KOPT-K1 (cell line): ENCODE results near the gene HCFC1R1.

Experiments
- H3K27ac ChIP-seq: fragments of 200-600 bp; sonication (generic); 2 replicates; pipeline ENCODE4 v1.5.1; 2016; ENCODE audit warnings: antibody characterized with exemption, mild to moderate bottlenecking, low read depth, low read length; ENCODE audit not compliant: poor library complexity, severe bottlenecking
- H3K36me3 ChIP-seq: fragments of 200-600 bp; sonication (generic); 2 replicates; pipeline ENCODE4 v1.5.1; 2017; ENCODE audit warnings: antibody characterized with exemption, mild to moderate bottlenecking, low read length, moderate library complexity; ENCODE audit not compliant: insufficient read depth
- H3K9me3 ChIP-seq: fragments of 200-600 bp; sonication (generic); 2 replicates; pipeline ENCODE4 v1.5.1; 2017; ENCODE audit warnings: antibody characterized with exemption, low read length, mild to moderate bottlenecking; ENCODE audit not compliant: insufficient read depth, poor library complexity, severe bottlenecking

Gene HCFC1R1

GRCh38 chr16:3050487-3050886 lies 26.7 kb upstream of the HCFC1R1 start:
- peaks cover 8% of the 10 kb centered on the region; the same call in 1 of the 2 replicates for H3K36me3 ChIP-seq

GRCh38 chr16:3049921-3050481 lies 26.3 kb upstream of the HCFC1R1 start:
- Histone ChIP-seq H3K9me3 (no peaks in the 10 kb centered on the region), H3K36me3 (peaks cover 8% of the 10 kb centered on the region; the same call in 1 of the 2 replicates), H3K27ac (no peak overlapping the region)

More at GRCh38 chr16:3050487-3050886, 26.7 kb upstream of the HCFC1R1 start:
- Histone ChIP-seq H3K27ac (no peak overlapping the region), H3K9me3 (no peaks in the 10 kb centered on the region)

- Histone ChIP-seq H3K9me3 (no peaks in the 10 kb centered on the region), H3K27ac (no peak overlapping the region), H3K36me3 (no peaks in the 10 kb centered on the region)
These were observed 23.6 kb upstream of the HCFC1R1 start for GRCh38 chr16:3047387-3047720.

- H3K36me3 ChIP-seq: no peaks in the 10 kb centered on the region
- no peak overlapping the region for H3K27ac ChIP-seq
- H3K9me3 ChIP-seq: no peaks in the 10 kb centered on the region
These were observed 23.1 kb upstream of the HCFC1R1 start for GRCh38 chr16:3046641-3047386.

- Histone ChIP-seq H3K27ac (no peak within 1 kb of the TSS), H3K36me3 (no peaks in the 10 kb centered on the region)
These were observed 22.3 kb upstream of the HCFC1R1 start, which contains the start of gene MMP25 for GRCh38 chr16:3045758-3046640. Gene MMP25, plus strand, starts transcription at chr16:3046561. Its CDS starts 357 bp downstream, at chr16:3046918.

GRCh38 chr16:3044708-3045107 lies 21.0 kb upstream of the HCFC1R1 start:
- no peaks in the 10 kb centered on the region for H3K9me3 ChIP-seq
- H3K36me3 ChIP-seq: no peaks in the 10 kb centered on the region
- H3K27ac ChIP-seq: no peak overlapping the region

More at GRCh38 chr16:3045758-3046640, 22.3 kb upstream of the HCFC1R1 start, which contains the start of gene MMP25:
- no peaks in the 10 kb centered on the region for H3K9me3 ChIP-seq

GRCh38 chr16:3042376-3042775 lies 18.6 kb upstream of the HCFC1R1 start:
- H3K9me3 ChIP-seq: no peaks in the 10 kb centered on the region
- no peaks in the 10 kb centered on the region for H3K36me3 ChIP-seq
- H3K27ac ChIP-seq: no peak overlapping the region

- Histone ChIP-seq H3K27ac (no peak overlapping the region), H3K36me3 (no peaks in the 10 kb centered on the region), H3K9me3 (no peaks in the 10 kb centered on the region)
These were observed 15.2 kb upstream of the HCFC1R1 start for GRCh38 chr16:3038896-3039295.

GRCh38 chr16:3038256-3038655 lies 14.5 kb upstream of the HCFC1R1 start:
- Histone ChIP-seq H3K36me3 (no peaks in the 10 kb centered on the region), H3K27ac (no peak overlapping the region), H3K9me3 (no peaks in the 10 kb centered on the region)

- Histone ChIP-seq H3K9me3 (no peaks in the 10 kb centered on the region), H3K27ac (no peak within 1 kb of the TSS), H3K36me3 (no peaks in the 10 kb centered on the region)
These were observed 13.1 kb upstream of the HCFC1R1 start, which contains the start of gene BICDL2 for GRCh38 chr16:3036726-3037315. Gene BICDL2, minus strand, starts transcription at chr16:3036944. Its CDS starts 1,448 bp downstream, at chr16:3035496.

- Histone ChIP-seq H3K27ac (no peak overlapping the region), H3K9me3 (no peaks in the 10 kb centered on the region)
These were observed 12.4 kb upstream of the HCFC1R1 start for GRCh38 chr16:3035972-3036725.

GRCh38 chr16:3035289-3035971 lies 11.7 kb upstream of the HCFC1R1 start:
- no peak overlapping the region for H3K27ac ChIP-seq
- no peaks in the 10 kb centered on the region for H3K9me3 ChIP-seq
- H3K36me3 ChIP-seq: no peaks in the 10 kb centered on the region

More at GRCh38 chr16:3035972-3036725, 12.4 kb upstream of the HCFC1R1 start:
- H3K36me3 ChIP-seq: no peaks in the 10 kb centered on the region

- Histone ChIP-seq H3K27ac (no peak overlapping the region), H3K9me3 (no peaks in the 10 kb centered on the region)
These were observed 8.9 kb upstream of the HCFC1R1 start for GRCh38 chr16:3032624-3033023.

More at GRCh38 chr16:3032624-3033023, 8.9 kb upstream of the HCFC1R1 start:
- H3K36me3 ChIP-seq: no peaks in the 10 kb centered on the region
